HG02759 (cell line): Measurements from ENCODE around the gene ANKRD52.
A peak's percentile ranks its signal among the peaks of the same experiment; 100 is the strongest.
"Not testable (repeated sequence)": the region's sequence is repeated elsewhere in the genome, so short reads cannot be mapped to it uniquely, and the experiment has no call there.

Experiments
- ATAC-seq: cut with Tn5 transposase; IDR thresholded peaks from one replicate; pipeline ENCODE4 v1.9.1; 2021; ENCODE audit warnings: mild to moderate bottlenecking, moderate library complexity; ENCODE audit not compliant: unreplicated experiment

The ANKRD52 gene

GRCh38 chr12:56213878-56214277 lies 44.3 kb downstream of the ANKRD52 start:
- no peak for ATAC-seq

GRCh38 chr12:56212361-56212760 lies 45.8 kb downstream of the ANKRD52 start:
- no peak for ATAC-seq

- ATAC-seq: no peak
Measured at GRCh38 chr12:56208006-56208405, 50.2 kb downstream of the ANKRD52 start.

- no peak for ATAC-seq
Measured at GRCh38 chr12:56206452-56207166, 51.6 kb downstream of the ANKRD52 start.

GRCh38 chr12:56205445-56205844 lies 52.7 kb downstream of the ANKRD52 start:
- ATAC-seq: no peak

GRCh38 chr12:56204275-56204674 lies 53.9 kb downstream of the ANKRD52 start:
- ATAC-seq: no peak

GRCh38 chr12:56202838-56203237 lies 55.3 kb downstream of the ANKRD52 start:
- no peak for ATAC-seq

- ATAC-seq: no peak
Measured at GRCh38 chr12:56202366-56202765, 55.8 kb downstream of the ANKRD52 start.

GRCh38 chr12:56198836-56199235 lies 59.3 kb downstream of the ANKRD52 start:
- ATAC-seq: no peak

- ATAC-seq: no peak
Measured at GRCh38 chr12:56197921-56198635, 60.1 kb downstream of the ANKRD52 start.

GRCh38 chr12:56196818-56197550 lies 61.2 kb downstream of the ANKRD52 start:
- ATAC-seq: not testable (repeated sequence)

GRCh38 chr12:56193025-56193578 lies 65.1 kb downstream of the ANKRD52 start:
- ATAC-seq: no peak

- ATAC-seq: no peak
Measured at GRCh38 chr12:56192582-56192981, 65.6 kb downstream of the ANKRD52 start.

- no peak for ATAC-seq
Measured at GRCh38 chr12:56190695-56191155, 67.5 kb downstream of the ANKRD52 start.

GRCh38 chr12:56189918-56190694 lies 68.1 kb downstream of the ANKRD52 start:
- ATAC-seq: peak; percentile 46

GRCh38 chr12:56189099-56189917 lies 68.9 kb downstream of the ANKRD52 start, which contains the start of gene SMARCC2:
Gene SMARCC2, minus strand, starts transcription at chr12:56189483. Its CDS starts 22 bp downstream, at chr12:56189461.
- peak; percentile 83 for ATAC-seq

- ATAC-seq: no peak
Measured at GRCh38 chr12:56188778-56189098, 69.4 kb downstream of the ANKRD52 start.

GRCh38 chr12:56188131-56188777 lies 69.9 kb downstream of the ANKRD52 start:
- no peak for ATAC-seq
